MCF 10A (cell line): ENCODE measurements around the gene PHLDA2. TPM values are rescaled to one million over a fixed set of nuclear protein-coding genes. Genes with fewer than 3 reads are reported as not detected.

ENCODE experiments used
- BruUV-seq: library from RNA; stranded (reverse); fragments of 400-500 nt; replicated peaks from 2 replicates; lab custom pipeline; 2021; lab: Mats Ljungman, UMichigan
- CTCF ChIA-PET: fragments of 300-600 bp; sonication (Branson Sonifier 250); formaldehyde crosslinking; extraction: SDS; loops from one replicate; lab custom pipeline; 2021; ENCODE audit warnings: antibody characterized with exemption, inconsistent platforms; lab: Yijun Ruan, JAX
- POLR2A ChIA-PET: fragments of 300-600, 350-650 bp; sonication (Branson Sonifier 250); formaldehyde crosslinking; extraction: SDS; loops from one replicate; lab custom pipeline; 2020; ENCODE audit warnings: antibody characterized with exemption, inconsistent platforms; lab: Yijun Ruan, JAX
- DNase-seq: peaks from one replicate; pipeline ENCODE4 v3.0.0-alpha.2; 2018; ENCODE audit not compliant: unreplicated experiment
- H3K27ac Mint-ChIP-seq: one replicate; pipeline ENCODE4 v1.8.0; 2022; ENCODE audit warnings: mild to moderate bottlenecking, low read depth, mixed read lengths; ENCODE audit not compliant: unreplicated experiment
- H3K27me3 Mint-ChIP-seq: one replicate; pipeline ENCODE4 v1.8.0; 2022; ENCODE audit warnings: mixed read lengths; ENCODE audit not compliant: insufficient read depth, unreplicated experiment
- H3K36me3 Mint-ChIP-seq: one replicate; pipeline ENCODE4 v1.8.0; 2022; ENCODE audit warnings: mild to moderate bottlenecking, moderate library complexity, mixed read lengths; ENCODE audit not compliant: insufficient read depth, unreplicated experiment
- H3K4me1 Mint-ChIP-seq: one replicate; pipeline ENCODE4 v1.8.0; 2022; ENCODE audit warnings: mixed read lengths; ENCODE audit not compliant: insufficient read depth, unreplicated experiment
- H3K4me3 Mint-ChIP-seq: one replicate; pipeline ENCODE4 v1.8.0; 2022; ENCODE audit warnings: mild to moderate bottlenecking, moderate library complexity, mixed read lengths; ENCODE audit not compliant: unreplicated experiment
- H3K9me3 Mint-ChIP-seq: one replicate; pipeline ENCODE4 v1.8.0; 2022; ENCODE audit warnings: mixed read lengths; ENCODE audit not compliant: unreplicated experiment
- intact Hi-C: fragments of 100-400 bp; cut with micrococcal nuclease; formaldehyde crosslinking; loops from 2 replicates; pipeline ENCODE4 v1.14.1; 2022
- total RNA-seq: library from RNA; stranded (reverse); gene quantifications from 2 replicates; pipeline ENCODE4 v1.2.3, GENCODE V29; 2022
- TF ChIP-seq, protein P1 (sequence below): fragments of 200-600 bp; IDR thresholded peaks from one replicate; pipeline ENCODE4 v1.8.0; 2022; ENCODE audit warnings: antibody characterized with exemption, mild to moderate bottlenecking; ENCODE audit not compliant: unreplicated experiment

PHLDA2 gene
- total RNA-seq, 1 experiment from 2014 or later = 135 TPM

DNA sequence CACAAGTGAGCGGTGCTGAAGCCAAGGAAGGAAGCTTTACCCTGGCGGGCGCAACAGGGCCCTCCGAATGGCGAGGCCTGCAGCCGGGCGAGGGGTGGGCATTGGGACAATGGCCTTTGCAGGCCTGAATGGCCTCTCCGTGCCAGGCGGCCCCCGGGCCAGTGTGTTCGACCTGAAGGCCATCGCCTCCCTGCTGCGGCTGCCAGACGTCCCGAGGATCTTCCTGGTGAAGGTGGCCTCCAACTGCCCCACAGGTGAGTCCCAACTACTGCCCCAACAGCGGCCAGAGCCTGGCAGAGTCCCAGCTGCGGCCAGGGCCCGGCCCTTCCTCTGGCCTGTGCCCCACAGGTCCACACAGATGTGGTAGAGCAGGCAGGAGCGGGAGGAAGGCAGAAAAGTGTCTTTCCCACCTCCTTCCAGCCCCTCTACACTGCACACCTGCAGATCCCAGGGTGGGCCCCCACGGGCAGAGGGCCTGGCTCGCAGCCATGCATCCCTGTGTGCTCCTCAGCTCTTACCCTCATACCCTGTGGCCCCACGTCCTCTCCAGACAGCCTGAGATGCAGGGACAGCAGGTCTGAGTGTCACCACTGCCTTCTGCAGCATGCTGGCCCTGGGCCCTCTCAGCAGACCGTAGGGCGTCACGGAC is 11.3 kb downstream of the PHLDA2 start:
- TF ChIP-seq, protein P1, sequence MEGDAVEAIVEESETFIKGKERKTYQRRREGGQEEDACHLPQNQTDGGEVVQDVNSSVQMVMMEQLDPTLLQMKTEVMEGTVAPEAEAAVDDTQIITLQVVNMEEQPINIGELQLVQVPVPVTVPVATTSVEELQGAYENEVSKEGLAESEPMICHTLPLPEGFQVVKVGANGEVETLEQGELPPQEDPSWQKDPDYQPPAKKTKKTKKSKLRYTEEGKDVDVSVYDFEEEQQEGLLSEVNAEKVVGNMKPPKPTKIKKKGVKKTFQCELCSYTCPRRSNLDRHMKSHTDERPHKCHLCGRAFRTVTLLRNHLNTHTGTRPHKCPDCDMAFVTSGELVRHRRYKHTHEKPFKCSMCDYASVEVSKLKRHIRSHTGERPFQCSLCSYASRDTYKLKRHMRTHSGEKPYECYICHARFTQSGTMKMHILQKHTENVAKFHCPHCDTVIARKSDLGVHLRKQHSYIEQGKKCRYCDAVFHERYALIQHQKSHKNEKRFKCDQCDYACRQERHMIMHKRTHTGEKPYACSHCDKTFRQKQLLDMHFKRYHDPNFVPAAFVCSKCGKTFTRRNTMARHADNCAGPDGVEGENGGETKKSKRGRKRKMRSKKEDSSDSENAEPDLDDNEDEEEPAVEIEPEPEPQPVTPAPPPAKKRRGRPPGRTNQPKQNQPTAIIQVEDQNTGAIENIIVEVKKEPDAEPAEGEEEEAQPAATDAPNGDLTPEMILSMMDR = no peak
- H3K27me3 Mint-ChIP-seq = no peaks in the 10 kb centered on the region
- CTCF ChIA-PET = interaction anchor here (0.5 to 0.6 kb wide), 4 partner anchors 83 to 520 kb away, joined by 3 to 4 read pairs (median 3); no protein-coding TSS in a partner anchor
- intact Hi-C loops = no loop called here
- peaks cover 6% of the 10 kb centered on the region for H3K36me3 Mint-ChIP-seq
- no peak overlapping the region for H3K4me3 Mint-ChIP-seq
- DNase-seq = no peak
- H3K9me3 Mint-ChIP-seq = no peaks in the 10 kb centered on the region
- no TSS peak for BruUV-seq
- POLR2A ChIA-PET = interaction anchor here (0.6 kb wide), 1 partner anchor 140 kb away, joined by 3 read pairs; no protein-coding TSS in a partner anchor
- H3K4me1 Mint-ChIP-seq = peaks cover 6% of the 10 kb centered on the region
- H3K27ac Mint-ChIP-seq = no peak overlapping the region

DNA sequence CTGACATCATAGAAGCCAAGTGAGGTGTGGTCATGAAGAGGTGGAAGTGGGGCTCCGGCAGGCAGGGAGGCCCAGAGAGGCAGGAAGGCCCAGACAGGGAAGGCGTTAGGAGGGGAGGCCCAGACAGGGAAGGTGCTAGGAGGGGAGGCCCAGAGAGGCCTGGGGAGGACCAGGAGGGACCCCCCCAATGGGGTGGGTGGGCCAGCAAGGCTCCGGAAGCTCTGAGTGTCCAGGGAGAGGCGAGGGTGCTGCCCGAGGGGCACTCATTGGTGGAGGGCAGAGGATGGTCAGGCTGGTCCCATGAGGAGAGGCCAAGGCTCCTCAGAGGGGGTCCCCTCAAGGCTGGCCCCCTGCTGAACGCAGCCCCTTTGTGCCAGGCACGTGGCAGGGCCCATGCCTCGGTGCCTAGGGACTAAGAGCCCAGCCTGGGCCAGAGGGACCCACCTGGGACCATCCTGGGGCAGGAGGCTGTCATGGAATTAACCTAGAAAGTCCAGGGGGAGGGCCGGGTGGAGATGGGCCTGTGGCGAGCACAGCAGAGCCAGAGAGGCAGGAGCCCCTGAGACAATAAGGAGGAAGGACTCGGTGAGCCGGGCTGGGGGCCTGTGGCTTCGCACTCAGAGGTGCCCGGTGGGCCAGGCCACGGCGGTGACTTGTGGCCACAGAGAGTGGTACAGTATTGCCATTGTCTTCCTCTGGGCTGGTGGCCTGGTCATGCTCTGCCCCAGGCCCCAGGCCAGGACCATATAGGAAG is 12.2 kb downstream of the PHLDA2 start:
- no peaks in the 10 kb centered on the region for H3K9me3 Mint-ChIP-seq
- ChIA-PET CTCF (interaction anchor here (0.6 kb wide), 3 partner anchors 16 to 519 kb away, joined by 3 to 5 read pairs (median 4); no protein-coding TSS in a partner anchor), POLR2A (no interaction called here)
- TF ChIP-seq, protein P1 = no peak
- no peak for DNase-seq
- BruUV-seq = no TSS peak
- H3K36me3 Mint-ChIP-seq = peaks cover 6% of the 10 kb centered on the region
- peaks cover 10% of the 10 kb centered on the region for H3K4me1 Mint-ChIP-seq
- H3K4me3 Mint-ChIP-seq = no peak overlapping the region
- H3K27me3 Mint-ChIP-seq = no peaks in the 10 kb centered on the region
- no peak overlapping the region for H3K27ac Mint-ChIP-seq
- intact Hi-C loops = no loop called here

DNA sequence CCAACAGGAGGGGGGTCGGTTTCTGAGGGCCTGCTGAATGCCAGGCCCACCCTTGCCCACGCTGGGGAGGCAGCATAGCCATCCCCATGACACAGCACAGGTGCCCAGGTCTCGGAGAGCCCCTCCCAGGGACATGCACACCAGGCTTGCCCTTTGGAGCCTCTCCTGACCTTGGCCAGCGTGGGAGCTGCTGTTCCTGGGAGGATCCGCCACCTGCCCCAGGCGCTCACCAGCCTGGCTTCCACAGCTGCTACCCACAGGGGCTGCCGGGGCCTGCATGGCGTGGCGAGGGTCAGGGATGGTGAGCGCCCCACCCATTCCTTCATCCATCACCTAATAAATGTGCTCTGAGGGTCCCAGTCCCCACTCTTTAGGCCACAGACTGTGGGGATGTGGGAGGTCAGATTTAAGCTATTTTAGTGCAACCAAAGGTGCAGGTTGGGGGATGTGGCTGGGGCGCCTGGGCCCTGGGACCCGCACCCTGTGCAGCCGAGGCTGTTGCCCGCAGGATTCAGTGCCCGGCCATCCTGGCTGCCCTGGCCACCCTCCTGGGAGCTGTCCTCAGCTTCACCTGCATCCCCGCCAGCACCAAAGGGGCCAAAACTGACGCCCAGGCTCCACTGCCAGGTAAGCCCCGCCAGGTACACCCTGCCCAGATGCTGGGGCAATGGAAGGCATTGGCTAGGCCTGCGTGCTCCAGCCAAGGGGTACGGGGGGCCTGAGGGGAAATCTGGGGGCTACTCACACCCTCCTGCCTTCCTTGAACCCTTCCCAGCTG is 12.9 kb downstream of the PHLDA2 start:
- no peak for DNase-seq
- ChIA-PET POLR2A (no interaction called here), CTCF (interaction anchor here (0.6 kb wide), 2 partner anchors 25 to 27 kb away, joined by 3 to 5 read pairs; no protein-coding TSS in a partner anchor)
- peaks cover 6% of the 10 kb centered on the region for H3K36me3 Mint-ChIP-seq
- peaks cover 18% of the 10 kb centered on the region for H3K4me1 Mint-ChIP-seq
- no TSS peak for BruUV-seq
- H3K27ac Mint-ChIP-seq = no peak overlapping the region
- TF ChIP-seq, protein P1 = no peak
- H3K27me3 Mint-ChIP-seq = no peaks in the 10 kb centered on the region
- no peaks in the 10 kb centered on the region for H3K9me3 Mint-ChIP-seq
- intact Hi-C loops = no loop called here
- no peak overlapping the region for H3K4me3 Mint-ChIP-seq
